Brain microvascular endothelial cell (primary cell): ENCODE results near the gene SLC4A1AP.

Experiments
- DNase-seq: peaks from one replicate; pipeline ENCODE4 v3.0.0-alpha.2; 2020
- H3K27ac ChIP-seq: fragments of 250-450 bp; sonication (Bioruptor Pico); 2 replicates; pipeline ENCODE4 v1.5.1; 2020; ENCODE audit warnings: mild to moderate bottlenecking, moderate library complexity
- H3K27me3 ChIP-seq: fragments of 250-450 bp; sonication (Bioruptor Pico); replicated peaks from 2 replicates; pipeline ENCODE4 v1.5.1; 2020; ENCODE audit warnings: mild to moderate bottlenecking
- H3K36me3 ChIP-seq: fragments of 250-450 bp; sonication (Bioruptor Pico); replicated peaks from 2 replicates; pipeline ENCODE4 v1.5.1; 2020; ENCODE audit warnings: mild to moderate bottlenecking
- H3K4me3 ChIP-seq: 2 replicates; pipeline ENCODE4 v1.5.1; 2011; ENCODE audit warnings: low read depth, mild to moderate bottlenecking, control low read depth, low read length, moderate library complexity
- in situ Hi-C: cut with HindIII; loops from 2 replicates; pipeline ENCODE4 v1.10.0; 2017; ENCODE audit warnings: low sequenced_read_pairs, low pct_ligation_motif_present
- TF ChIP-seq, protein P1 (sequence below): IDR thresholded peaks from 2 replicates; pipeline ENCODE4 v1.5.1; 2011; ENCODE audit warnings: low read depth, mild to moderate bottlenecking, moderate library complexity, low read length, control low read depth, inconsistent platforms; ENCODE audit errors: missing control alignments

Gene SLC4A1AP

DNA sequence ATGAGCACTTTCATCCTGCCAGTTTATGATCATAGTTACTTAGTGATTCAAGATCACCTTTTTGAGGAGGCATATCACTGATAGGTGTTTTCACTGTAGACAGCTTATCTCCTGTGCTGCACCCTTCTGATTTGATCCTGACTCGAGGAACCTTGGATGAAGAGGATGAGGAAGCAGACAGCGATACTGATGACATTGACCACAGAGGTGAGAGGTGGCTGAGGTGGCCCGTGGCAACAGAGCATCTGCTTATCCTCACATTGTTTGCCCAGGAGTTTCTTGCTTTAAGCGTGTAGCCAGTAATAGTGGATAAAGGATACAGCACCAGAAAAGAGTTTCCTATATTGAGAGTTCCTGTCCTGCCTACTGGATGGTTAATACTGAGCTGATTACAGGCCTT lies 16.0 kb upstream of the SLC4A1AP start:
- Histone ChIP-seq H3K27ac (no peak overlapping the region), H3K27me3 (no peaks in the 10 kb centered on the region), H3K36me3 (peaks cover 60% of the 10 kb centered on the region), H3K4me3 (no peak overlapping the region)
- DNase-seq: no peak
- TF ChIP-seq, protein P1, sequence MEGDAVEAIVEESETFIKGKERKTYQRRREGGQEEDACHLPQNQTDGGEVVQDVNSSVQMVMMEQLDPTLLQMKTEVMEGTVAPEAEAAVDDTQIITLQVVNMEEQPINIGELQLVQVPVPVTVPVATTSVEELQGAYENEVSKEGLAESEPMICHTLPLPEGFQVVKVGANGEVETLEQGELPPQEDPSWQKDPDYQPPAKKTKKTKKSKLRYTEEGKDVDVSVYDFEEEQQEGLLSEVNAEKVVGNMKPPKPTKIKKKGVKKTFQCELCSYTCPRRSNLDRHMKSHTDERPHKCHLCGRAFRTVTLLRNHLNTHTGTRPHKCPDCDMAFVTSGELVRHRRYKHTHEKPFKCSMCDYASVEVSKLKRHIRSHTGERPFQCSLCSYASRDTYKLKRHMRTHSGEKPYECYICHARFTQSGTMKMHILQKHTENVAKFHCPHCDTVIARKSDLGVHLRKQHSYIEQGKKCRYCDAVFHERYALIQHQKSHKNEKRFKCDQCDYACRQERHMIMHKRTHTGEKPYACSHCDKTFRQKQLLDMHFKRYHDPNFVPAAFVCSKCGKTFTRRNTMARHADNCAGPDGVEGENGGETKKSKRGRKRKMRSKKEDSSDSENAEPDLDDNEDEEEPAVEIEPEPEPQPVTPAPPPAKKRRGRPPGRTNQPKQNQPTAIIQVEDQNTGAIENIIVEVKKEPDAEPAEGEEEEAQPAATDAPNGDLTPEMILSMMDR: no peak
- in situ Hi-C loops: no loop called here

DNA sequence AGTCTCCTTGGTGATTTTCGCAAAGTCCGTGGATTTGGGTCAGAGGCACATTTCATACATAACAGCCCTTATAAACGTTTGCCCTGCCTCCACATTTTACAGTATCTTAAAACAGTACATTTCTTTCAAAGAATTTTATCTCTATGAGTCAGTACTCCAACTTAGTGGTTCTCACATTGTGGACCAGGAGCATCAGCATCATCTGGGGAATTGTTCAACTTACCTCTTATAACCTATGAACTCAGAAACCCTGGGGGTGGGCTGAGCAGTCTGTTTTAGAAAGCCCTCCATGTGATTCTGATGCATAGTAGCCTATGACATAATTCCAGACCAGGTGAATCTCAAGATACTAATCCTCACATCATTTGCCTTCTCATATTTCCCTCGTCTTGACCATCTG lies 12.6 kb upstream of the SLC4A1AP start:
- no peak overlapping the region for H3K4me3 ChIP-seq
- no peak overlapping the region for H3K27ac ChIP-seq
- in situ Hi-C loops: no loop called here
- peaks cover 63% of the 10 kb centered on the region for H3K36me3 ChIP-seq
- DNase-seq: peak; percentile 27
- TF ChIP-seq, protein P1: no peak
- H3K27me3 ChIP-seq: no peaks in the 10 kb centered on the region

DNA sequence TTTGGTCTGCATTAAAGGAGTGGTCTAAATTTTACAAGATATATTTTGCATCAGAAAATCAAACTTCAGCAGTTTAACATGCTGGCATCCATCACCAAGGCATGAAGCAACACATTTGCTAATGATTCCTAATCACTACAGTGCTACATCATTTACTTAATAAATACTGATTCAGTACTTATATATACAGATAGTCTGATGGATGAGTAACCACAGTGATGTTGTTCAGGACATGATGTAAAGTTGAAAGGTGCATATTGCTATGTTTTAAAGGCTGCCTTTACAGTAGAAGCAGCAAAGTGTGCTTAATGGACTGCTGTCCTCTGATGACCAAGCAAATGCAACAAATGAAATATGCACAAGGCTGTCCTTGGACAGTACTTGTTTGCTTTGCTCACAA lies 11.3 kb upstream of the SLC4A1AP start:
- Histone ChIP-seq H3K27ac (no peak overlapping the region), H3K4me3 (no peak overlapping the region), H3K27me3 (no peaks in the 10 kb centered on the region), H3K36me3 (peaks cover 68% of the 10 kb centered on the region)
- in situ Hi-C loops: no loop called here
- no peak for DNase-seq
- TF ChIP-seq, protein P1: no peak

DNA sequence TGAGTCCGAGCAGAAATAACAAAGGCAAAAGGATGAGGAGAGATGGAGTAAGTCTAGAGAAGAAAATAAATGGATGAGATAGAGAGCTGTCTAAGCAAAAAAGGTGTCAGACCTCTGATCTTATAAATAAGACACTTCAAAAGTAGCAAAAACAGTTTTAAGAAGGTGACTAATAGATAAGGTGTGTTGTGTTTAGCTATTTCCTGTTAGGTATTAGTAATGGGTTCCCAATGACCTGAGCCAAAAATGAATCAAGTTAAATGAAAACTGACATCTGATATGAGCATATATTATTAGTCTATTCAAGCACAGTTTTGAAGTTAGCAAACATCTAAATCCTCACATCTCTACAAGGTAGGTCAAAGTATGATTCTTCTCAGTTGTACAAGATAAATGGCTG lies 10.9 kb upstream of the SLC4A1AP start:
- Histone ChIP-seq H3K27me3 (no peaks in the 10 kb centered on the region), H3K36me3 (peaks cover 69% of the 10 kb centered on the region), H3K27ac (no peak overlapping the region), H3K4me3 (no peak overlapping the region)
- no peak for DNase-seq
- TF ChIP-seq, protein P1: no peak
- in situ Hi-C loops: no loop called here

DNA sequence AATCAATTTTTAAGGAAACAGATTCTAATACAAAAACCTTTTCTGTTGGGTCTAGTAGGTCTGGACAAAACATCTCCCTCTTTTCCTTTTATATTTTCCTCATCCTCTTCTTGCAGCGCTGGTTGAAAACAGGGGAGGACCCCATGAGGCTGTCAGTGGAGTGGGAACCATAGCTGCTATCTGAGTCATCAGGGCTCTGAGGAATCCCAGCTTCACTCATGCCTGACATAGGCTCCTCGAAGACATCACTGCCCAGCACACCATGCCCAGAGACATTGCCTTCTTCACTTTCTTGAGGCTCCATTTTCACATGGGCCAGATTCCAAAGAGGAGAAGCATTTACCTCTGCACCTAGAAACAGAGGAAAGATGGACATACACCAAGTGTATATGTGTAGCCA lies 10.3 kb upstream of the SLC4A1AP start:
- Histone ChIP-seq H3K27me3 (no peaks in the 10 kb centered on the region), H3K27ac (no peak overlapping the region), H3K36me3 (peaks cover 64% of the 10 kb centered on the region), H3K4me3 (no peak overlapping the region)
- TF ChIP-seq, protein P1: no peak
- in situ Hi-C loops: no loop called here
- DNase-seq: peak; percentile 72

DNA sequence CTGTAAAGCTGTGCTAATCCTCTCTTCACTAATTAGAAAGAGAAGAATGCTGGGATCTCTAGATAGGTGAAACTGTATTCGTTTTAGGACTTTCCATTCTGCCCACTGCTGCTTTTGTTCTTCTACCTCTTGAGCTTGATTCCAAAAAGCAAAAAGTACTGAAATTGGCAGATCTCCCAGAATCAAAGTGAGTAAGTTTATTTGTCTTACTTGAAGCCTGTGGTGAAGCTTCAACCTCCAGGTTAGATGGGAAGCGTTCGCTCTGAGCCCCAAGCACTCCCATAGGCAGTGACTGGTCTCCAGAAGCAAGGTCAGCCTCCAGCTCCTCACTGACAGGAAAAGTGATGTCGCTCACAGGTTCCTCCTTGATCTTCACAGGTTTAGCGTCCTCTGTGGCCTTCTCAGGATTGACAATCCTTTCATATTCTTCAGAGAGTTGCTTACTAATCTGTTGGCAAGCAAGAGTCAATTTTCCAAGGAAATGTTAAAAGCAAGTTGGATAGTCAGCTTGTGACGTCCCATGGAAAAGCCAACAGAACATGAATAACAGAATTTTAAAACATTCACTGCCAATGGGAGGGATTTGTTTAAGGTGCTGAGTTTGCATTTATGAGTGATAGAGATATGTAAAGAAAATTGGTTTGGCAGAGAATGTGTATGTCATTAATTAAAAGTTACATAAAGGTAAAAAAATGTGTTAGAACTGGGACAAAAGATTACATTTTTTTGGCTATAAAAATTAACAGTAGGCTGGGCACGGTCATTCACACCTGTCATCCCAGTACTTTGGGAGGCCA lies 8.3 kb upstream of the SLC4A1AP start:
- Histone ChIP-seq H3K27me3 (no peaks in the 10 kb centered on the region), H3K36me3 (peaks cover 50% of the 10 kb centered on the region), H3K27ac (no peak overlapping the region), H3K4me3 (no peak overlapping the region)
- TF ChIP-seq, protein P1: no peak
- DNase-seq: peak; percentile 81
- in situ Hi-C loops: no loop called here
